DMS79 treated with DMSO at 0.1 percent for 48 hours (cell line): ENCODE measurements around the gene RBMS3.
"Not testable (repeated sequence)": the region's sequence is repeated elsewhere in the genome, so short reads cannot be mapped to it uniquely, and the experiment has no call there.

Source experiments
- DNase-seq: peaks from one replicate; lab custom pipeline; 2025; lab: John Stamatoyannopoulos, UW

The RBMS3 gene

DNA sequence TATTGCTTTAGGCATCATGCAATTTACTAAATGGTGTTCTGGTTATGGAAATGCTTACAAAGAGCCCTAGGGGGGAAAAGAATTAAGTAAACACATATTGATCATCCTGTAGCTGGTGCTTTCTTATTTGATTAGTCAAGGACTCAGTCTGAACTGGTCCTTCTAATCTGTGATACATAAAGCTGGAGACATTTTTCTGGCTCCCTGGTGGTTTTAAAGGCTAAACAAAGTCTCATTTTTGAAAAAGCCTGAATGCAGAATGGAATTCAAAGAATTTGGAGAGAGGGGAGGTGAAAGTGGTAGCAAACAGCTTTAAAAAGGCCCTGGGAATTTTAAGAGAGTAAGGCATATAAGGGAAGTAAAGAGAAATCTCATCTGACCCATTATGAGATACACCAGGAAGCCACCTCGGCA lies 149.7 kb downstream of the RBMS3 start:
- no peak for DNase-seq

DNA sequence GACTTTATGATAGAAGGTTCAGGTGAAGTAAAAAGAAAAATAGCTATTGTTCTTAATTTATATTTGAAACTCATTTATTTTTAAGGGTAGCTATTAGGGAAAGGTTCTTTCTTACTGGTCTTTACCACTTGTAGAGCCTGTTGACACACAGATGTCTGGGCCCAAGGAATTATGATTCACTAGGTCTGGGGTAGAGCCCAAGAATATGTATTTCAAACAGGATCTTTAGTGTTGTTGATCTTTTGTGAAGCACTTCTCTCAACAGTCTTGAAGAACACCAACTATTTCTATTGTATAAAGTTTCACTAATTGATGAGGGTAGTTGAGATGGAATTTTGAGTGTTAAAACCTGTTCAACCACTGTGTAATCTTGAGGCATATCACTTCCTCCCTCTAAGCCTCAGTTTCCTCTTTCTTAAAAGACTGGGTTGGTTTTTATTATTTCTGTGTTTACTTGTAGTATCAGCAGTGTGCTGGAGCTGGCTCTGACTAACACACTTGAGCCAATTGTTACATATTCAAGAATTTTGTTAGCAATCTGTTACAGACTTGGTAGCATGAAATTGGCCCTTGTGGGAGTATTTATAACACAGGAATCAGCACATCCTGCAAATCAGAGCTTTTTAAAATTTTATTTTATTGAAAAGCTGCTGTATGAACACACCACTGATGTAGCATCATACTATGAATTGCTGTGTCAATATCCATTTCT lies 155.9 kb downstream of the RBMS3 start:
- no peak for DNase-seq

DNA sequence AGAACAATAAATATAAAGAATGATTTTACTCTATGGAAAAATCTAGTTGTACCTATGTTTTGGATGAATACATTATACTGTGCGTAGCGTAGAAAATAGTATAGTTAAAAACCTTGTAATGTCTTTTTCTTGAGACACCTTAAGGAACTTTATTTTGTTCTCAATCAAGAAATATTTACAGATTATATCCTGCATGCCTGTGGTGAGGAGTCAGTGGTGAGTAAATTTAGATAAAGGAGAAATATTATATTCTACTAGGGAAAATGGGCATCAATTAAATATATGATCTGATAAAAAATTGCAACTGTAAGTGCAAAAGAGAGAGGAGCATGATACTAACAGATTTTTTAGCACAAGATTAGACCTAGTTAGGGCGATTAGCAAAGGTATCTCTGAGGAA lies 157.7 kb downstream of the RBMS3 start:
- no peak for DNase-seq

DNA sequence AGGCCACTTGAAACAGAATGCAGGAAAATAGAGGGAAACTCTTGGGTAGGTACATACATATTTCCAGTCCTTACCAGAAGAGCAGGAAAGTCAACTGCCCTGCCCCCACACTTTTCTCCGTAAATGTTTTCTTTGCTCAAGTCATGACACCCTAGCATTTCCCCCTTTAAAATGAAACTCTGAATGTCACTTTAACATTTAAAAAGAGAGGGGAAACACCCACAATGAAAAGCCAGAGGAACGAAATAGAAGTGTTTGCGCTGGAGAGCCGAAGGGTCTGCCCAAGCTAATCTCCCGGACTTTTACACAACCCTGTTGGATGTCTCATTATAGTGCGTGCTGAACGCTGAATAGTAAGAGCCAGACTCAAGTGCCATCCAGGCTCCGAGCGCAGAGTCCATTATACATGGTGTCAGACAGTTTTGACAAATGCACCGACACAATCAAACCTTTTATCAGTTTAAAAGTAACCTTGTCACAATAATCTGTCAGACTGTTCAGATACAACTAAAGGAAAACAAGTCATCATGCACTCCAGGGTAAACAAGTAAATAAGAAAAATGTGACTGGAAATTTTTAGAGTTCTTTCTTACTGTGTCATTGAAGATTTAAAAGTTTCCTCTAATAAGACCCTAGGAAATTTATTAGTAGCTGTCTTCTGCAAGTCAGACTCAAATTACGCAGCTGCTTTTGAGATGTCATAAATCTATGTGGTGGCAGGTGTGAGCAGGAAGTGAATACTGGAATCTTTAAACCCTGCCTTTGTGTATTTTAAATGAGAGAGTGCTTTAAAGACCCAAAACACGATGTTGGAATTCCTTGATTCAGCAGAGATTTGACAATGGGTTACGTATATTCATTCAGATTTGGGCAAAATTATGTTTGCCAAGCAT lies 159.8 kb downstream of the RBMS3 start:
- DNase-seq: peak; percentile 58

DNA sequence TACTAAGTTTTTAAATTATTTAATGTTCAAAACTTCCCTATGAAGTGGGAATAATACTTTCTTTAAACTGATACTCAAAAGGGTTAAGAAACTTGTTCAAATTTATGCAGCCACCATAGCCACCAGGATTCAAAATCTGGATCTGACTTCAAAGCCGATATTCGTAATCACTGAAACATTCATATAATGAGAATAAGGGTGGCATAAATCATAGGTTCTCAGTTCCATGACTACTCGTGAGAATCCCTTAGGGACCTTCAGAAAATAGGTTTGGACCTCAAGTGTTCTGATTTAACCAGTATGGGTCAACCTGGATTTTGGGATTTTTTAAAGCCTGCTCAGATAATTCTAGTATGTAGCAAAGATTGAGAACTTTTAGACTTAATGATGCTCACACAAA lies 160.6 kb downstream of the RBMS3 start:
- no peak for DNase-seq

DNA sequence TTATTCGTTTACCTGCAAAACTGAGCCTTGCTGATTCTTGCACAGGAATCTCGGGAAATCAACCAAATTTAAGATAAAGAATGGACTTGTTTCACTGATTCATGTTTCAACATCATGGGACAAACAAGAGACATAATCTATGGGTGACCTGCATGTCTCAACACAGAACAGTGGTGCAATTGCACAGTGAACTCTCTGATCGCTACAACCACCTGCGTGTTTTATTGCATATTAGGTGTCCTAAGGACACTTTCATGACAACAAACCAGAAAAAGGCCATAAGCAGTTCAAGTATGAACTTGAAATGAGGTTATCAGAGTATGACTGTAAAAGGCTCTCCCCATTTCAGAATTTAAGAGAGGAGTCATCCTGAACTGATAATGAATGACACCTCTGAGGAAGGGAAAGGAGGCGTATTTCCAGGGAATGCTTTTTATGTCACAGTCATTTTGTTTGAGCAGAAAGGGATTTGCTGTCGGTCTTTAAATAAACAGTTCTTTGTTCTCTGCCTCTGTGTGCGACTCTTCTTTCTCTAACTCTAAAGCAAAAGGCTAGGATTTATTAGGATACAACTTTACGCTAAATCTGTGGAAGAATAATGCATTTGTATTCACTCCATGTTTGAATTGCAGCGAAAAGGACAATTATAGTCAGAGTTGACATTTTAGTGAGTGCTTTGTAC lies 167.2 kb downstream of the RBMS3 start:
- peak; percentile 12 for DNase-seq

DNA sequence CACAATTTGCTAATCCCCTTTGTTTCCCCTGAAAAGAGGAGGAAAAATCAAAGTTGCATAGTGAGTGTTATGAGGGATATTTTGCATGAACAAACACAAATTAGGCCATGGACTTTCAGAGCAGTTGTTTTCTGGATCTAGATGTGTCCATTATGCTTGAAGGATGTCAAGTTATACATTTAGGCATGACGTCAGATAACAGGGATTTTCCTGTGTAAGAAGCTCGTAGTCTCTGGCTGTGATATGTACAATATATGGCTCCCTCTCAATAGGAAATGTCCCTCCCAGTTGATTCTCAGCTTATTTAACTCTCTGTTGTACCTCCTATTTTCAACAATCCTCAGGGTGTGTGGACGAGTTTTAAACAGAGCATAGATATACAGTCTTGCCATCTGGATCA lies 171.0 kb downstream of the RBMS3 start:
- no peak for DNase-seq

DNA sequence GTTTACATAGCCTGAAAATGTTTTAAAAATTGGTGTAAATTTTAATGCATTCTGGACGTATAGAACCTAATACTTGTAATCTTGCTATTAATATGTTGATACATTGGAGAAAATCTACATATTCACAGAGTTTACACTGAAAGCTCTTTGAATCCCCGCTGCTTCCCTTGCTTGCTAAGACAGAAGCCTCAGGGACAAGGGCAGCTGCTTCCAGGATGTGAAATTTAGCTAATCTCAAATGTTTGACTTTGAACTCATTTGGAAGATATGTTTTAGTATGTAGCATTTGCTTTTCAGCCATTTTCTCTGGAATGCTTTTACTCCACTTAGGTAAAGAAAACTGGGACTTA lies 172.0 kb downstream of the RBMS3 start:
- DNase-seq: no peak

DNA sequence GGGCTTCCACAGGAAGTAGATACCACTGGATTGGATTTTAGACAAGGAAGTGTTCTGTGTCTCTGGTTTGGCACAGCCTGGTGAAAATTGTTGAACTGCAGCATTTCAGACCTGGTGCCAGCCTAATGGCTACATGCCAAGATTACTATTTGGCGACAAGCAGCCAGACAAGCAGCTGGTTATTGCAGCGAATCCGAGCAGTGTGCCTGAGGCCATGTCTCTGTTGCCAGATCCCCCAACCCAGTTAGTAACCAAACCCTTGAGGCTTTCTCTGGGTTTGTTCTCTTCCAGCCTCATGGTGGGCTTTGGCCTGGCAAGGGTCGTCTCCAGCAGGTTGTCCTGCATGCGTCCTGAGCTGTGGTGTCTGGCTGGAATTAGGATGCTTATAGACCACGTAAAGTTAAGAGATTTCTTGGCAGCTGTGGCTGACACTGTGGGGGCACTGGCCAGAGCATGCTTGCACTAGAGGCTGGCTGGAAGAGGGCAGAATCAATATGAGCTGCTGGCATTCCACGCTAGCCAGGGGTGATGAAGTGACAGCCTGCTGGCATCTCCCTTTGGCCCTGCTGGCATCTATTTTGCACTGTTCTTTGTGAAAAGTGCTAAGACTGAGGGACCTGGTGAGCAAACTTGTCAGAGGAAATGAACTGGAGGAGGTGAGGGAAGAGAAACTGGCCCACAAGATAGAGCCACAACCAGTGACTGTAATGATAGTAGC lies 172.6 kb downstream of the RBMS3 start:
- peak; percentile 69 for DNase-seq

DNA sequence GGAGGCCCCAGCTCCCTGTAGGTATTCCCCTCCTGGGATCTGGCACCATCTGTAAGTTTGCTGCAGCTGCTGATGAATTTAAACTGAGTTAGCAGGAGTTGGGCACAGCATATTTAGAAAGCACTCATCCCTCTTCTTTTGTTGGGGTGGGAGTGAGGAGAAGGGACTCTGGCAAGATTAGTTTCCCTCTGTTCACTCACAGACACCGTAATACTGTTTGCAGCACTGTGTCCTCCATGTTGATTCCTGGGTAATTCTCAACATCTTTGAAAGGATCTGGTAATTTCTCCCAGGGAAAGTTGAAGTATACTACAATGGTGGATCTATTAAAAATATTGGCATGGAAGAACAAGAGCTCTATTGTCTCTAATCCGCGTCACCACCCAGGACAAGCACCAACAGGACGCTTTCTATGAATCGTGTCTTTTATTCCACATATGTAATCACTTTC lies 173.3 kb downstream of the RBMS3 start:
- DNase-seq: peak; percentile 30

DNA sequence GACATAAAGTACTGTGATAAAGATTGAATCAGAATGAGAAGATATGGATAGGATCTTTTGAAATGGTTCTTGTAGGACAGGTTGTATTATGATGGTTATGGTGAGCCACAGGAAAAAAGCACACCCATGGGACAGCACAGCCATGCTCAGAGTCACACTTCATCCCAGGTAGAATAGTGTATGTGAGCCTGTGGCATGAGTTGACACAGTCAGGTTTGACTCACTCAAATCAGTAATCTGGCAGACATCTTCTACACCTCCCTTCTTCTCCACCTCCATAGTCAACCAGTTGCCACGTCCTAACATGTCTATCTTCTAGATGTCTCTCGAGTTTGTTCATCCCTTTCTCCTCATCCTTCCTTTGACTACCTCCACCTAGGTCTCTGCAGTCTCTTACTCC lies 176.0 kb downstream of the RBMS3 start:
- no peak for DNase-seq

DNA sequence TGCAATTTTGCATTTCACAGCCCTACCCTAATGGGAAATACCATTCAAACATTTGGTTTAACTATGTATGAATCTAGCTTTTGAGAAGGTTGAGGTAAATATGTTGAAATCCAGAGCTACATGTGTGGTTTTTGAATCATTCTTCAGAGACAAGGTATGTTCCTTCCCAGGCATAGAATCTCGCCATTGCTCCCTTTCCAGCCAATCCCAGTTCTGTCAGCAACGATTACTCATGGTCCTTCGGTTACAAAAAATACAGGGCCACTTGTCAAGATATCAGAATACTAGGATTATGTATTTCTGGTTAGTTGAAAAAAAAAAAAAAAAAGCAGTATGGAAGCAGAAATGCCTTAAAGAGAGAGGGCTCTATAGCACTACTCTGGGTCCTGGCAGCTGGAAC lies 182.4 kb downstream of the RBMS3 start:
- no peak for DNase-seq

DNA sequence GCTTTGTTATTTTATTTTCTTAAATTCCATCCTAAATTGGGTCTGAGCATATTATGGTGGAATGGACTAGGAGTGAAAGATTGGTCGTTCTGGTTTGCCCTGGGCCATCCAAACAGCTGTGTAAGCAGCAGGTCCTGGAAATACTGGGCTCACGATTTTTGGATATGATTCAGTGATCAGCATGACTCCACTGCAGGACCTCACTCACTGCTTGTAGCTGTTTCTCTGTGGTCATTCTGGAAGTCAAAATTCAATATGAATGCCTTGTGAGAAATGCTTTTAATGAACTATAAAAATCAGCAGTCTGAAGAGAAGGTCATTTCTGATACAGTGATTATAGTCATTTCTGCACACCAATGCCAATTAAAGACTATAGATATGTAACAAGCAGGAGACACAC lies 185.0 kb downstream of the RBMS3 start:
- no peak for DNase-seq

DNA sequence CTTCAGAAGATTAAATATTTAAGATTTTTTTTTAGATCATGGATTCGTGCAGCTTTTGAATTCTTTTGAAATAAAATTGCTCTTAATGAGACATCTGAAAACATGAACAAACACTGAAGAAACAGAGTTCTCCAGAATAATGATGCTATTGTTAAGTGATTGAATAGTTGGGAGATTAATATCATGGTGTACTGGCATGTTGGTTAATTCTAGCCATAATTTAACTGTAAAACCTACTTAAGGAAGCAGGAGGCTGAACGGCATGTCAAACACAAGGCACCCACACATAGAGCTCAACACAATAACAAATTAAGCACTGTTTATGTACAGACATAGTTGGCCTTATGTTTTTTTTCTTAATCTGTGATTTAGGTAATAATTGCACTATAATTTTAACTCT lies 185.6 kb downstream of the RBMS3 start:
- no peak for DNase-seq

DNA sequence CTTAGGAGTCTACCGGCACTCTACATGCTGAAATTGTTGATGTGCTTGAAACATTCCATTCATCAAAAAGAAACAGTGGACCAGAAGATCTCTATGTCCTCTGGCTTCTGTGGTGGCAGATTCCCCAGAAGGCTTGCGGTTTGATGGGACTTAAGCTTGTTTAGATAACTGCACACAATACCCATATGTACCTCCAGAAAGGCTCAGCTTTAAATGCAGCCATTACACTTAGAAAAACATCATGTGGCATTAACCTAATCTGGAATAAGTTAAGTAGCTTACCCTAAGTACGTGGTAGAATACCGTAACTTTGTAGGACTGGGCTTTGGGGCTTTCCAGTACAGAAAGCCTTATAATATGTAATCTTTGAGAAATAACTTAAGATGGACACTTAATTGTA lies 187.3 kb downstream of the RBMS3 start:
- DNase-seq: no peak

DNA sequence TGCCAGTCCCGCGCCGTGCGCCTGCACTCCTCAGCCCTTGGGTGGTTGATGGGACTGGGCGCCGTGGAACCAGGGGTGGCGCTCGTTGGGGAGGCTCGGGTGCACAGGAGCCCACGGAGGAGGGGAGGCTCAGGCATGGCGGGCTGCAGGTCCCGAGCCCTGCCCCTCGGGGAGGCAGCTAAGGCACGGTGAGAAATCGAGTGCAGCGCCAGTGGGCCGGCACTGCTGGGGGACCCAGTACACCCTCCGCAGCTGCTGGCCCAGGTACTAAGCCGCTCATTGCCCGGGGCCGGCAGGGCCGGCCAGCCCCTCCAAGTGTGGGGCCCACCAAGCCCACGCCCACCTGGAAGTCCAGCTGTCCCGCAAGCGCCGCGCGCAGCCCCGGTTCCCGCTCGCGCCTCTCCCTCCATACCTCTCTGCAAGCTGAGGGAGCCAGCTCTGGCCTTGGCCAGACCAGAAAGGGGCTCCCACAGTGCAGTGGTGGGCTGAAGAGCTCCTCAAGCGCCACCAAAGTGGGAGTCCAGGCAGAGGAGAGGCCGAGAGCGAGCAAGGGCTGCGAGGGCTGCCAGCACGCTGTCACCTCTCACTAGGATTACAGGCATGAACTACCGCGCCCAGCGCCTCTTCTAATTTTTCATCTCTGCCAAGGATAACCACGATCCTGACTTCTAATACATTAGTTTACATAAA lies 192.8 kb downstream of the RBMS3 start:
- DNase-seq: not testable (repeated sequence)

DNA sequence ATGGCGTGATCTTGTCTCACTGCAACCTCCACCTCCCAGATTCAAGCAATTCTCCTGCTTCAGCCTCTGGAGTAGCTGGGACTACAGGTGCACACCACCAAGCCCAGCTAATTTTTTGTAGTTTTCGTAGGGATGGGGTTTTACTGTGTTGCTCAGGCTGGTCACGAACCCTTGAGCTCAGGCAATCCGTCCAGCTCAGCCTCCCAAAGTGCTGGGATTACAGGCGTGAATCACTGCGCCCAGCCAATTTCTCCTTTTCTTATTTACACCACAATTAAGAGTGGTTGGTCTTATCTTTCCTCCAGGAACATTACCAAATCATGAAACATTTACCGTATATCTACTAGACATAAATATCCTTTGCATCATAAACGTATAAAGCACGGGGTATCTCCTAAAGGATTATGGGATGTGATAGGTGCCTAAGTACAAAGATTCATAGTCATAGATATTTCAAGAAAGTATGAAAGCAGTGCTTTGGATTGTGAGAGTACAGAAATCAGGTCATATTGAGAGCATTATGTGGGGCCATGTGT lies 194.5 kb downstream of the RBMS3 start:
- no peak for DNase-seq

DNA sequence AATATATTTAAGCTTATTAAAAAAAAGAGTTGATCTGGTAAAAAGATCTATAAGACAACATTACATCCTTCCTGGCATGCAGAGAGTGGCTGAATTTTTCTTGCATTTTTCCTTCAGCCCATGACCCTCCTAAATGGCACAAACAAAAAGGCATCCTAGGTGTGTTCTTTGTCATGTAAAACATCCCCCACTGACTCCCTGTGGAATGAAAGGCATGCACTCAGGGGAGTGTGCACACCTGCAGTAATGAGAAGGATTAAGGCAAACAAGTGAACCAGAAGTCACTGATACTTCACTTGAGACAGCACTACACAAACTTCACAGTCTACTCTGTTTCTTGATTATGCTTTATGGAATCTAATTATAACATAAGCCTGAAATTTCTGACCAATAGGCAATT lies 195.0 kb downstream of the RBMS3 start:
- no peak for DNase-seq

DNA sequence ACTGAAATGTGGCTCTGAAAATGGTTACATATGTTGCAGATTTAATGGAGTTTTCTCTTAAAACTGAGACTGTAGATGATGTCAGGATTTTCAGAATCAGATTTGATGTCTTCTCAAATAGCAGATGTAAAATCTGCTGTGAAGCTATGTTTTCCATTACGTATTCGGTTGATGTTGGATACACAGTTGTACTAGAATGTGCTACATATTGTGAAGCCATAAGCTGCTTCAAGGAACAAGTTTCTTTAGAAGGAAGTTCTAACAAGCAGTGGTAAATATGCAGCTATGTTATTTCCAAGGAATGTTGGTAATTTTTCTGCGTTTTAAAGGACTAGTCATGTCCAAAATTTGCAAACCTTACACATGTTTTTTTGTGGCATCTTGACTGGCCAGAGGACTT lies 197.7 kb downstream of the RBMS3 start:
- no peak for DNase-seq

DNA sequence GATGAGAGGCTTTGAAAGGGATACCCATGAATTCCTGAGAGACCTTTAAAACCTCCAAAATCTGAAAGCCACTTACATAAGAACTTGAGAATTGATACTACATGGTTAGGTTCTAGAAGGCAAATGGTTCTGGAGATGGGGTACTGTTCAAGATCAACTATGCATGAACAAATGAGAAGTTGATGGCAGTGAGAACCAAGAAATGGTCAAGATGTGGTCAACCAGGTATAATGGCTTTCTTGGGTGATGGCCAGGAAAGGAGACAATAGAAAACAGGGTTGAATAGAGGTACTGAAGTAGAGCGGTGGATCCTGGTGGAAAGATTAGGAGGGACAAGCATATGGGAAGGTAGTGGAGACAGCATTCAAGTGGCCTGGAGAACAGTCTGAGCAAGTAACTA lies 200.4 kb downstream of the RBMS3 start:
- peak; percentile 7 for DNase-seq
